Upper lobe of left lung (tissue), 4 donors: Measurements from ENCODE around the gene HNRNPUL1.

ENCODE experiments used
- CTCF ChIP-seq, 6 experiments: fragments of 450-650 bp in 4 of 6; fragments of 200-600 bp in 2 of 6; sonication (generic) in 2 of 6; IDR thresholded peaks; one replicate each; pipeline ENCODE4 v1.5.1; 2016 to 2019; ENCODE audit warnings: antibody characterized with exemption in 6 of 6
- POLR2A ChIP-seq, 4 donors: fragments of 450-650 bp; IDR thresholded peaks; one replicate each; pipeline ENCODE4 v1.5.1; 2016 to 2017; ENCODE audit warnings: antibody characterized with exemption in 4 of 4, mild to moderate bottlenecking in 2 of 4
- POLR2AphosphoS5 ChIP-seq, 2 donors: sonication (generic); formaldehyde crosslinking; IDR thresholded peaks; one replicate each; pipeline ENCODE4 v1.5.1; 2017; ENCODE audit warnings: antibody characterized with exemption in 2 of 2

- TF ChIP-seq CTCF (IDR thresholded peaks at IDR 0.05) (no peak), POLR2AphosphoS5 (IDR thresholded peaks at IDR 0.05) (no peak), POLR2A (IDR thresholded peaks at IDR 0.05) (no peak)
Measured at GRCh38 chr19:41319500-41320184, 55.5 kb downstream of the HNRNPUL1 start.
